Testis (tissue), 2 donors: ENCODE data around the gene CR1L.

Source experiments
- POLR2A ChIP-seq: fragments of 450-650 bp; IDR thresholded peaks from one replicate; pipeline ENCODE4 v1.6.1; 2017; ENCODE audit warnings: antibody characterized with exemption, mild to moderate bottlenecking, moderate library complexity
- TF ChIP-seq, protein P1 (sequence below), 3 experiments: fragments of 450-650 bp in 2 of 3; fragments of 200-600 bp in 1 of 3; sonication (generic) in 1 of 3; IDR thresholded peaks; one replicate each; pipeline ENCODE4 v1.5.1; 2016 to 2019; ENCODE audit warnings: antibody characterized with exemption in 3 of 3, mild to moderate bottlenecking in 2 of 3, moderate library complexity in 1 of 3

DNA sequence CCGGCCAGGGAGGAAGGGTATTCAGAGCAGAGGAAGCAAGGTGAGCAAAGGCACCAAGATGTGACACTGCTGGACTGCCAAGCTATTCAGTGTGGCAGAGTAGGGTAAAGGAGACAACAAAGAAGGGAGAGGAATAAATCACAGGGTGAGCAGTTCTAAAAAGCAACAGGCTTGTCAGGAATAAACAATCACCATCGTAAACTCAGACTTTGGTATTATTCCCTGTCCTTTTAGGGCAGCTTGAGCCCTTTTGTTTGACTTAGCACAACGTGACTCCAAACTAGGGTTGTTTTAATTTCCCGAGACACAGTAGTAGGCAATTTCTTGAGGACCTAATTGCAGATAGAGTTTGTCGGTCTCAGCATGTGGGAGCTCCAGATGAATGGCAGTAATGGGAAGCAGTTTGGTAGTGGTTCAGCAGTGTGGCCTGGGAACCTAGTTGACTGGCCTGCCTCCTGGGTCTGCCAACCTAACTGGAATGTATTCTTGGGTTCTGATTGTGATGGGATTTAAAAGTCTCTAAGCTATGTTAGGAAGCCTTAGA is 4.3 kb downstream of the CR1L start:
- TF ChIP-seq, protein P1, sequence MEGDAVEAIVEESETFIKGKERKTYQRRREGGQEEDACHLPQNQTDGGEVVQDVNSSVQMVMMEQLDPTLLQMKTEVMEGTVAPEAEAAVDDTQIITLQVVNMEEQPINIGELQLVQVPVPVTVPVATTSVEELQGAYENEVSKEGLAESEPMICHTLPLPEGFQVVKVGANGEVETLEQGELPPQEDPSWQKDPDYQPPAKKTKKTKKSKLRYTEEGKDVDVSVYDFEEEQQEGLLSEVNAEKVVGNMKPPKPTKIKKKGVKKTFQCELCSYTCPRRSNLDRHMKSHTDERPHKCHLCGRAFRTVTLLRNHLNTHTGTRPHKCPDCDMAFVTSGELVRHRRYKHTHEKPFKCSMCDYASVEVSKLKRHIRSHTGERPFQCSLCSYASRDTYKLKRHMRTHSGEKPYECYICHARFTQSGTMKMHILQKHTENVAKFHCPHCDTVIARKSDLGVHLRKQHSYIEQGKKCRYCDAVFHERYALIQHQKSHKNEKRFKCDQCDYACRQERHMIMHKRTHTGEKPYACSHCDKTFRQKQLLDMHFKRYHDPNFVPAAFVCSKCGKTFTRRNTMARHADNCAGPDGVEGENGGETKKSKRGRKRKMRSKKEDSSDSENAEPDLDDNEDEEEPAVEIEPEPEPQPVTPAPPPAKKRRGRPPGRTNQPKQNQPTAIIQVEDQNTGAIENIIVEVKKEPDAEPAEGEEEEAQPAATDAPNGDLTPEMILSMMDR (IDR thresholded peaks at IDR 0.05): no peak
- no peak for TF ChIP-seq POLR2A
